22Rv1 (cell line): ENCODE data around the gene RMI1.
A peak's percentile ranks its signal among the peaks of the same experiment; 100 is the strongest.

ENCODE experiments used
- H3K27ac ChIP-seq: fragments of 450-650 bp; 2 replicates; pipeline ENCODE4 v1.5.1; 2017
- CTCF ChIP-seq: fragments of 450-650 bp; IDR thresholded peaks from 2 replicates; pipeline ENCODE4 v1.5.1; 2017; ENCODE audit warnings: mild to moderate bottlenecking
- ZFX ChIP-seq: fragments of 450-650 bp; IDR thresholded peaks from 2 replicates; pipeline ENCODE4 v1.6.1; 2017; ENCODE audit warnings: antibody characterized with exemption, borderline replicate concordance

RMI1 gene

GRCh38 chr9:83971485-83971884 lies 9.1 kb upstream of the RMI1 start:
- H3K27ac ChIP-seq: no peak overlapping the region
- TF ChIP-seq CTCF (no peak), ZFX (no peak)

GRCh38 chr9:83972286-83972685 lies 8.3 kb upstream of the RMI1 start:
- H3K27ac ChIP-seq: no peak overlapping the region
- TF ChIP-seq ZFX: no peak

GRCh38 chr9:83975300-83975699 lies 5.3 kb upstream of the RMI1 start:
- no peak overlapping the region; the same call in 1 of the 2 replicates for H3K27ac ChIP-seq
- TF ChIP-seq ZFX (no peak), CTCF (no peak)

- TF ChIP-seq ZFX: no peak
- no peak for TF ChIP-seq CTCF
- H3K27ac ChIP-seq: no peak overlapping the region
Observed at GRCh38 chr9:83976372-83976771, 4.2 kb upstream of the RMI1 start.

GRCh38 chr9:83977196-83977595 lies 3.4 kb upstream of the RMI1 start:
- TF ChIP-seq ZFX: no peak
- no peak for TF ChIP-seq CTCF
- no peak overlapping the region for H3K27ac ChIP-seq

GRCh38 chr9:83978992-83979811 lies 1.4 kb upstream of the RMI1 start:
- TF ChIP-seq CTCF: no peak
- TF ChIP-seq ZFX: no peak
- H3K27ac ChIP-seq: peak overlapping the region; percentile 95

- TF ChIP-seq CTCF (no peak), ZFX (no peak)
- H3K27ac ChIP-seq: peak within 1 kb of the TSS; percentile 95
Observed at GRCh38 chr9:83979812-83980394, 702 bp upstream of the RMI1 start, which contains the start of gene HNRNPK. TSS of gene HNRNPK (minus strand) at chr9:83980215. CDS start at chr9:83978252, 1,963 bp downstream.
